Breast epithelium (tissue), 4 donors: ENCODE results near the gene CDC42SE1. TPM values are rescaled to one million over a fixed set of nuclear protein-coding genes. Genes with fewer than 3 reads are reported as not detected.

Experiments used
- DNase-seq, 2 donors: peaks; one replicate each; pipeline ENCODE4 v3.0.0-alpha.2; 2019; ENCODE audit warnings: low spot score in 2 of 2
- H3K27ac ChIP-seq, 2 donors: fragments of 200-600 bp; sonication (generic) in 1 of 2; one replicate each; pipeline ENCODE4 v1.5.1; 2016 to 2019; ENCODE audit warnings: mild to moderate bottlenecking in 1 of 2
- H3K27me3 ChIP-seq, 2 donors: fragments of 200-600 bp; sonication (generic) in 1 of 2; one replicate each; pipeline versions ENCODE4 v1.5.1 to v1.6.0; 2017 to 2019; ENCODE audit warnings: control low read depth in 1 of 2, mild to moderate bottlenecking in 1 of 2
- H3K36me3 ChIP-seq: fragments of 200-600 bp; one replicate; pipeline ENCODE4 v1.5.1; 2019
- H3K4me1 ChIP-seq, 2 donors: fragments of 200-600 bp; sonication (generic); one replicate each; pipeline ENCODE4 v1.5.1; 2016 to 2019; ENCODE audit warnings: control low read depth in 1 of 2
- H3K4me3 ChIP-seq, 3 donors: fragments of 200-600 bp; sonication (generic); 1 replicate in 2 of 3; 2 replicates in 1 of 3; pipeline ENCODE4 v1.5.1; 2016 to 2019; ENCODE audit warnings: mild to moderate bottlenecking in 3 of 3, moderate library complexity in 2 of 3
- H3K9me3 ChIP-seq, 2 donors: fragments of 200-600 bp; sonication (generic) in 1 of 2; one replicate each; pipeline ENCODE4 v1.5.1; 2016 to 2019; ENCODE audit warnings: control low read depth in 1 of 2
- CTCF ChIP-seq, 3 donors: fragments of 450-650 bp; IDR thresholded peaks; one replicate each; pipeline ENCODE4 v1.5.1; 2016 to 2017; ENCODE audit warnings: antibody characterized with exemption in 3 of 3, mild to moderate bottlenecking in 3 of 3, moderate library complexity in 3 of 3
- POLR2A ChIP-seq: fragments of 450-650 bp; IDR thresholded peaks from one replicate; pipeline ENCODE4 v1.6.1; 2016; ENCODE audit warnings: antibody characterized with exemption, mild to moderate bottlenecking, moderate library complexity
- POLR2AphosphoS5 ChIP-seq, 3 donors: sonication (generic); formaldehyde crosslinking; IDR thresholded peaks; one replicate each; pipeline ENCODE4 v1.6.1; 2017; ENCODE audit warnings: antibody characterized with exemption in 3 of 3
- intact Hi-C: fragments of 100-400 bp; cut with DNase I; formaldehyde crosslinking; loops from one replicate; pipeline ENCODE4 v1.15.1; 2023; ENCODE audit warnings: low total_unique reads
- total RNA-seq, 3 donors: library from RNA; depleted of rRNA; stranded (reverse); fragments of >200 nt; gene quantifications; one replicate each; pipeline ENCODE4 v1.1.0, GENCODE V29; 2016

CDC42SE1 gene
- total RNA-seq, 3 donors from 2014 or later: 49.4 to 130 (median 85.9) TPM

GRCh38 chr1:151060007-151060656, 710 bp upstream of the CDC42SE1 start, which contains the start of gene MLLT11:
MLLT11 (plus strand) TSS chr1:151060397; CDS start chr1:151067225, 6,828 bp downstream.
- DNase-seq: no peak
- Histone ChIP-seq H3K27ac (peak within 1 kb of the TSS; percentile 92 to 98), H3K9me3 (no peaks in the 10 kb centered on the region), H3K27me3 (no peaks in the 10 kb centered on the region), H3K4me3 (peak within 1 kb of the TSS; percentile 89 to 96 (median 94)), H3K4me1 (peaks cover 4 to 24% of the 10 kb centered on the region in 2 donors), H3K36me3 (peaks cover 3% of the 10 kb centered on the region)
- intact Hi-C loops: no loop called here
- TF ChIP-seq CTCF (IDR thresholded peaks at IDR 0.05) (no peak), POLR2AphosphoS5 (IDR thresholded peaks at IDR 0.05) (no peak), POLR2A (no peak)

DNA sequence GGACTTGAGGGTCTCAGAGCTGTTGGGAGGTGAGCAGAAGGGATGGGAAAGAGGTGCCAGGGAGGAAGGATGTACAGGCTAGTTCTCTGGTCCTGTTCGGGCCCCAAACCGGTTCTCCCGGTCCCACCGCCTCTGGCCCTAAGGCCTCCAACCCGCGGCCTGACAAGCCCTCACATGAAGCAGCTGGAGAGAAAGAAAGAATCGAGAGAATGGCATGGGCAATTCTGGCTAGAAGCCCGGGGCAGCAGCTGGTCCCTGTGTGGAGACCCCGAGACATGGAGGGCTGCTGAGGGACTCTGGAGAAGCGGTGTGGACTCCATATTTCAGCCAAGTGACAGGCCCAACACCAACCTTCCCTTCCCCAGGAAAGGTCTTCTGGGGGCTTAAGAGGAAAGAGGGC, 730 bp downstream of the CDC42SE1 start:
- DNase-seq: peak; percentile 92 to 93
- peak overlapping the region; percentile 89 to 96 (median 94) for H3K4me3 ChIP-seq
- peaks cover 4 to 24% of the 10 kb centered on the region in 2 donors for H3K4me1 ChIP-seq
- peaks cover 3% of the 10 kb centered on the region for H3K36me3 ChIP-seq
- TF ChIP-seq CTCF (IDR thresholded peaks at IDR 0.05): no peak
- peak; percentile 33 to 76 (median 60) for TF ChIP-seq POLR2AphosphoS5 (IDR thresholded peaks at IDR 0.05)
- H3K27ac ChIP-seq: peak overlapping the region; percentile 92 to 98
- intact Hi-C loops: no loop called here
- no peaks in the 10 kb centered on the region for H3K9me3 ChIP-seq
- no peaks in the 10 kb centered on the region for H3K27me3 ChIP-seq

GRCh38 chr1:151056149-151056548, 3.3 kb downstream of the CDC42SE1 start:
- TF ChIP-seq POLR2AphosphoS5 (IDR thresholded peaks at IDR 0.05): no peak
- TF ChIP-seq POLR2A: no peak
- TF ChIP-seq CTCF (IDR thresholded peaks at IDR 0.05): no peak
- Histone ChIP-seq H3K4me3 (peak overlapping the region; percentile 1 to 96 (median 6)), H3K4me1 (peaks cover 4 to 24% of the 10 kb centered on the region in 2 donors), H3K9me3 (no peaks in the 10 kb centered on the region), H3K27me3 (no peaks in the 10 kb centered on the region), H3K27ac (peak overlapping the region; percentile 92 to 98), H3K36me3 (peaks cover 9% of the 10 kb centered on the region)
- no peak for DNase-seq
- intact Hi-C loops: no loop called here

DNA sequence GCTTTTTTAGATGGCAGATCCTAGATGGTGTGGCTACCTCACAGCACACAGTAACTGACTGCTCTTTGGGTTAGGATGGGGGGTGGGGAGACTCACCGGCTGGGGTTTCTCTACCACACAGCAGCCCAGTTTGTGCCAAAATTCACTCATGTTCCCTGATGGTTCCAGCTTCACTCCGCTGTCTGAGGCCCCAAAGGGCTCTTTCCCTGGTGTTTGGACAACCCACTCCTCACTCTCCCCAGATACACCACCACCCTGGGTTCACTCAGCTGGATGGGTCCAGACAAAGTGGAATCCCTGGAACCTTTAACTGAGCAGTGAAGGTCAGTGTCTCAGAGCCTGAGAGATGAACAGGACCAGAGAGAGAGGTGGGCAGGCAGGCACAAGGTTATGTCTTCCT, 3.8 kb downstream of the CDC42SE1 start:
- H3K9me3 ChIP-seq: no peaks in the 10 kb centered on the region
- peaks cover 9% of the 10 kb centered on the region for H3K36me3 ChIP-seq
- peak overlapping the region; percentile 92 to 98 for H3K27ac ChIP-seq
- TF ChIP-seq POLR2A (no peak), CTCF (IDR thresholded peaks at IDR 0.05) (no peak), POLR2AphosphoS5 (IDR thresholded peaks at IDR 0.05) (no peak)
- H3K4me1 ChIP-seq: peaks cover 4 to 24% of the 10 kb centered on the region in 2 donors
- DNase-seq: no peak
- peak overlapping the region in 2 of 3 donors; percentile 6 to 7 for H3K4me3 ChIP-seq
- intact Hi-C loops: no loop called here
- no peaks in the 10 kb centered on the region for H3K27me3 ChIP-seq

- Histone ChIP-seq H3K4me1 (peaks cover 4 to 24% of the 10 kb centered on the region in 2 donors), H3K27ac (peak overlapping the region; percentile 92 to 98), H3K27me3 (no peaks in the 10 kb centered on the region), H3K9me3 (no peaks in the 10 kb centered on the region), H3K4me3 (no peak overlapping the region), H3K36me3 (peaks cover 9% of the 10 kb centered on the region)
- intact Hi-C loops: no loop called here
- TF ChIP-seq POLR2AphosphoS5 (IDR thresholded peaks at IDR 0.05): no peak
- TF ChIP-seq POLR2A: no peak
- no peak for DNase-seq
Measured at GRCh38 chr1:151054971-151055547, 4.4 kb downstream of the CDC42SE1 start.
